ENCODE measurements around the gene KIF26B.
"Not testable (repeated sequence)": the region's sequence is repeated elsewhere in the genome, so short reads cannot be mapped to it uniquely, and the experiment has no call there.

The KIF26B gene

DNA sequence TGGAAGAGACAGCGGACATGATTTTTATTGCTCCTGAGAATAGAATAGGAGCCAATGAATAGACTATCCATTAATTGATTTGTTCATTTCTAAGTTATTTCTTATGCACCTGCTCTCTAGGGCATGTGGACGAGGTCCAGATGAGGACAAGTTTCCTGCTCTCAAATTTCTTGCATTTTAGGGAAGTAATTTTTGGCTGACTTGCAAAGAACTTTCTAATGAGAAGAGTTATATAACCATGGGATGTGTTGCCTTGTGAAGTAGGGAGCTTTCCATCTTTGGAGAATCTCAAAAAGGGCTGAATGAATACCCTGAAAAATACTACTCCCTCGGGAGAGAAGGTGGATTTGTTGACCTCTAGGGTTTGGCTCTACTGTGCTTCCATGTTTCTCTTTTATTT lies 243.0 kb downstream of the KIF26B start:
- no peak for DNase-seq

DNA sequence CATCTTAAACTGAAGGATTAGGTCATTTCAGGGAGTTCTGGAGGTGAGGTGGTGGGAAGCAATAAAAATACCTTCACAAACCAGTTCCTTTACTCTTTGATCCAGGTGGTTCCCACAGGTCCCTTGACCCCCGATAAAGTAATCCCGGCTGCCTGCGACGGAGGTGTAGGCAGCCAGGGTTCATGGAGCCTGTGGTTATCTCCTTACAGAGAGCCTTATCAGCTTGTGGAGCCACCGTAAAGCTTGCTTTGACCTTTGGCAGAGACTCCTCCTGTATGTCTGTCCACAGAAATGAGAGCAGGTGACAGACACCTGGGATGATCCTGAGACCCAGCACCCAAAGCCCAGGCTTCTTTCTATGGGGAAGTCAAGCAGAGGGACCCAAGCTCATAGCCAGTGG lies 243.4 kb downstream of the KIF26B start:
- DNase-seq, result no peak

- no peak for DNase-seq
Observed at GRCh38 chr1:245401881-245402587, 247.2 kb downstream of the KIF26B start.

DNA sequence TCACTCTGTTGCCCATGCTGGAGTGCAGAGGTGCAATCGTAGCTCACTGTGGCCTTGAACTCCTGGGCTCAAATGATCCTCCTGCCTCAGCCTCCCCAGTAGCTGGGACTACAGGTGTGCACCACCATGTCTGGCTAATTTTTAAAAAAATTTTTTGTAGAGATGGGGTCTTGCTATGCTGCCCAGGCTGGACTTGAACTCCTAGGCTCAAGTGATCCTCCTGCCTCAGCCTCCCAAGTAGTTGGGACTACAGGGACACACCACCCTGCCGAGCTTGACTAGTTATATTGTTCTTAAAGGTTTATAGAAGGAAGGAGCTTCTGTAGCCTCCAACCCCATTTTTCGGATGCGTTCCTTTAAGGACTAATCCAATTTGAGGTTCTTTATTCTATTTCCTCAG lies 248.2 kb downstream of the KIF26B start:
- DNase-seq, result not testable (repeated sequence)

DNA sequence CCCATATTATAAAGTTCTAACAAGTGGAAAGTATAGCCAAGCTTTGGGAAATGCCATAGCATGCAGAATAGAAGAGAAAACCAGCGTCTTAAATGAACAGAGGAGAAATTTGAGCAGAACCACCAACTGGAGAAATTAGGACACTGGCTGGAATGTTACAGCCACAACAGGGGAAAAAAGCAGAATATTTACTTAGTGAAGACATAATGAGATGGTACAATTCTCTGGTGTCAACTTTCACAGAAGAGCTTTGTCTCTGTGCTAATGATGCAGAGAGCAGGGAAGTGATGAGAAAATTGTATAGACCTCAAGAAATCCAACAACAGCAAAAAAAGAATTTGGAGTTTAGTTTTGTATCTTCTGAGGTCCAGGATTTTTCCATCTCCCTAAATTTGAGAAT lies 249.7 kb downstream of the KIF26B start:
- no peak for DNase-seq

- no peak for DNase-seq
Observed at GRCh38 chr1:245404952-245405351, 250.2 kb downstream of the KIF26B start.

GRCh38 chr1:245406426-245406825 lies 251.6 kb downstream of the KIF26B start:
- no peak for DNase-seq

DNA sequence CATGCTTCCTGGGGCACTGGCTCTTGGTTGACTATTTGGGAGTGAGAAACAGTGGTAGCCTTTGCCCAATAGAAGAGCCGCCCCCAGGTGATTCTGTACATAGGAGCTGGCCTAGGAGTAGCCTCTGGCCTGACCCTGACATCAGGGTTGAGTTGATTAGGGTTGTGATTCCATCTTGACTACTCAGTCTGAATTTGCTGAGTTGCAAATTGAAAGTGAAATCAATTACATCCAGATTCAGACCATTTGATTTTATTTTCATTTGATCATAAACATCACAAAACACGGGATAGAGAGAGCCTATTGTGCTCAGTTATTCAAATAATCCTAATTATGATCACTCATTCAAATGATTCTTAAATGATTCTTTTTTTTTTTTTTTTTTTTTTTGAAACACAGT lies 253.2 kb downstream of the KIF26B start:
- DNase-seq, result no peak

- no peak for DNase-seq
Observed at GRCh38 chr1:245409341-245410195, 254.8 kb downstream of the KIF26B start.

DNA sequence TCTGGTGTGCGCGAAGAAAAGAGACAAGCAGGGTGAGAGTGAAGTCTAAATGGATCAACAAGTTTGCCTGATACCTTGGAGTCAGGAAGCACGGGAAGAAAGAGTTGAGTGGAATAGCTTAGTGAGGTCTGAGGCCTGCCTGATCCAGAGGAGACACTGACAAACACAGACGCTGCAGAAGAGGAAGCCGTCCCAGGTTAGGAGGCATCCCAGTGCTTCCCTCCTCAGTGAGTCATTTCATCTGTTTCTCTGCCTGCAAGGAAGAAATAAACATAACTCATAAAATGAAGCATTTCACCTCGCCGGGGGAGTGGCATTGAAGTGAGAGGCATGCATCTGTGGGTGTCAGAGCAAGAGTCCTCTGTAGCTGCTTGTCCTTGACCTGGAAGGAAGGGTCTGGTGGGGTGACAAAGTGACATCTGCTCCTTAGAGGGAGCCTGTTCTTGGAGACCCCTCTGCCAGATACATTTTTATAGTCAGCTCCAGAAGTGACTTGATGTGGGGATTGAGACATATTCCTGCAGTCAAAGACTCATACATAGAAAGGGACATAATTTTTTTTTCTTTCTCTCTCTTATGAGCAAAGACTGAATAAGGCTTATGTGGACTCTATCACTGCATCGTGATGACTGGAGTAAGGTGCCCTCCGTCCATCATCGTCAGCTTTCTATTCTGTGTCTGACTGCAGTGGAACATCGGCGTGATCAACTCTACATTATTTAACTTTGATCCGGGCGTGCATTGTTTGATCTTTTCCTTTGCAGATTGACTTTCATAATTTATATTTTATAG lies 256.7 kb downstream of the KIF26B start:
- DNase-seq, result no peak

GRCh38 chr1:245412306-245412705 lies 257.5 kb downstream of the KIF26B start:
- DNase-seq, result no peak

DNA sequence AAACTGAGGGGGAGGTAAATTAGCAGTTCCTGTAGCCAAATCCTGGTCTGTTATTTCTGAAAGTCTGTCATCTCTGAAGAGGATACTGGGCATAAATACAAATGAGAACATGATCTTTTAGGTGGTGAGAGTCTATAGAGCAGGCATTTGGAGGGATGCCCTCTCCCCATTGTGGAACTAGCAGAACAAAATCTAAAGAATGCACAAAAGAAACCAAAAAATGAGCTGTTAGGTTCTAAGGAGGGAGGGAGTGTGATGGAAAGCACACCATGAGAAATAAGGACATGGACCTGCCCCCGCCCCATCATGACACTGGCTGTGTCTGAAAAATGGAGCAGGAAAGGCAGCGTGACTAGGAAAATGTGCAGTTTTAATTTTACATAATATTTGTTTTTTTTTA lies 262.0 kb downstream of the KIF26B start:
- no peak for DNase-seq

DNA sequence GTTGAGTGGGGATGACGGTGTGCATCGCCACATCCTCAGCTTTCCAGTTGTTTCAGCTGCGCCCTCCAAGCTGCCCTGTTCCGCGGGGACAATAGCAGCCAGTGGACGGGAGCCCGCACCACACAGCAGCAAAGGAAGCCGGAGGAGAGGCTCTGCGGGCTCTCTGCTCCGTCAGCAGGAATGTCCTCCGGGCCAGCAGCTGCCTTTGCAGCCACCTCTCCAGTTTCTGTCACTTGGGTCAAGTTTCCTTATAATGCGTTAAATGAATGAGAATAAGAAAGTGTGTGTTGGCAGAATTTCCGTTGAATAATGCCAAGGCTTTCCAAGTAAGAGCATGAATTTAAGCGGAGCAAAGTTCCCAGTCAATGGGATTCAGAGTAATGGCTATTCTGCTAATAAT lies 263.3 kb downstream of the KIF26B start:
- DNase-seq, result peak; percentile 48

GRCh38 chr1:245419461-245419978 lies 264.7 kb downstream of the KIF26B start:
- no peak for DNase-seq

GRCh38 chr1:245419989-245420388 lies 265.2 kb downstream of the KIF26B start:
- no peak for DNase-seq

DNA sequence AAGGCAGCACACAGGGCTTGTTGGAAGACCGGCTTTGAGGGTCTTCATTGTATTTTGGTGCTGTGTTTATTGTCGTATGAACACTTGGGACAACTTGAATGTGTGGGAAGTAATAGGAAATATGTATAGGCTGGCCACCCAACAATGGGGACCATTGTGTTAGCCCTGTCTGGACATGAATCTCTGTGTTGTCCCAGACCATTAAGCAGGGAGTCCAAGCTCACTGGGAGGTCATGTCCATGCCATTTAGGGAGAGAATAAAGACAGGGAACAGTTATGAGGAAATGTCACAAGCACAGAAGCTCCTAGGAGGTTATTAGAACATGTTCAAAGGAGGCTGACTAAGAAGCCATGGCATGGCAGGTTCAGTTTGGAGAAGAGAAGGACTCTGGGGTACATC lies 266.1 kb downstream of the KIF26B start:
- DNase-seq, result no peak

GRCh38 chr1:245428681-245429080 lies 273.9 kb downstream of the KIF26B start:
- no peak for DNase-seq

GRCh38 chr1:245431706-245432105 lies 276.9 kb downstream of the KIF26B start:
- DNase-seq, result no peak

DNA sequence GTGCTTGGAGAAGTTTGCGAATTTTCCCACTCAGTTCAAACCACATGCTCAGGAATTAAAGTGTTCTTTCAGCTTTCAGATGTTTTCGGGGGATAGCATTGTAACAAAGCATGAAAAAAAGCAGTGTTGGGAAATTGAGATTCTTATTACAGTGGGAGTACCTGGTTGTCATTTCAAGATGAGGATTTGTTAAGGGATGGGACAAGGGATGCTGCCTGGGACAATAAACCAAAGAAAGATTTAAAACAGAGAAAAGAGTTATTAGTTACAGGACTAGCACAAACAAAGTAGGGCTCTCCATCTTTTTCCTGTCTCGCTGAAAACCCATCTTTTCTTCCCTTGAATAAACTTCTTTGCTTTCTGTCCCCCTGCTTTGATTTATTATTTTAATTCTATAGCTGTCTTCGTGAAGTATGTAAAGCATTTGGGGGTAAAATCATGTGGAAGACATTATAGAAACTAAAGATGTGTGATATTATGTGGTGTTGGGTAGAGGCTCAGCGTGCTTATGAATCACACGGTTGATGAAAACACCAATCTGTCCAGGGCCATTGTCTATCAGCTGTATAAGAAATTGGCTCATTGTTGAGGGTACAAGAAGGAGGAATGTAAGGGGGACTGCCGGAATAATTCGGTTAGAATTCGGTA lies 277.6 kb downstream of the KIF26B start:
- no peak for DNase-seq

GRCh38 chr1:245433561-245433960 lies 278.8 kb downstream of the KIF26B start:
- DNase-seq, result no peak

GRCh38 chr1:245434280-245434679 lies 279.5 kb downstream of the KIF26B start:
- DNase-seq, result no peak

DNA sequence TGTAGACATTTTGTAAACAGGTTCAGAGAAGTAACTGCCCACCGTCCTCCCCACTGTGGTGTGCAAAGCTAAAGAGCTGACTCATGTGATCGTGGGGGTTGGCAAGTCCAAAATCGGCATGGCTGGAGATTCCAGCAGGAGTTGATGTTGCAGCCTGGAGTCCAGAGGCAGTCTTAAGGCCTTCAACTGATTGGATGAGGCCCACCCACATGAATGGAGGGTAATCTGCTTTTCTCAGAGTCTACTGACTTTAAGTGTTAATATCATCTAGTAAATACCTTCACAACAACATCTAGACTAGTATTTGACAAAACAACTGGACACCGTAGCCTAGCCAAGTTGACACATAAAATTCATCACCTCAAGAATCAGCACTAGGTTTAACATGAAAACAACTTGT lies 281.6 kb downstream of the KIF26B start:
- no peak for DNase-seq
